ENCODE measurements around the gene C16orf82. TPM values are rescaled to one million over a fixed set of nuclear protein-coding genes. Genes with fewer than 3 reads are reported as not detected.

Gene C16orf82
- not detected in 2 replicates for total RNA-seq

DNA sequence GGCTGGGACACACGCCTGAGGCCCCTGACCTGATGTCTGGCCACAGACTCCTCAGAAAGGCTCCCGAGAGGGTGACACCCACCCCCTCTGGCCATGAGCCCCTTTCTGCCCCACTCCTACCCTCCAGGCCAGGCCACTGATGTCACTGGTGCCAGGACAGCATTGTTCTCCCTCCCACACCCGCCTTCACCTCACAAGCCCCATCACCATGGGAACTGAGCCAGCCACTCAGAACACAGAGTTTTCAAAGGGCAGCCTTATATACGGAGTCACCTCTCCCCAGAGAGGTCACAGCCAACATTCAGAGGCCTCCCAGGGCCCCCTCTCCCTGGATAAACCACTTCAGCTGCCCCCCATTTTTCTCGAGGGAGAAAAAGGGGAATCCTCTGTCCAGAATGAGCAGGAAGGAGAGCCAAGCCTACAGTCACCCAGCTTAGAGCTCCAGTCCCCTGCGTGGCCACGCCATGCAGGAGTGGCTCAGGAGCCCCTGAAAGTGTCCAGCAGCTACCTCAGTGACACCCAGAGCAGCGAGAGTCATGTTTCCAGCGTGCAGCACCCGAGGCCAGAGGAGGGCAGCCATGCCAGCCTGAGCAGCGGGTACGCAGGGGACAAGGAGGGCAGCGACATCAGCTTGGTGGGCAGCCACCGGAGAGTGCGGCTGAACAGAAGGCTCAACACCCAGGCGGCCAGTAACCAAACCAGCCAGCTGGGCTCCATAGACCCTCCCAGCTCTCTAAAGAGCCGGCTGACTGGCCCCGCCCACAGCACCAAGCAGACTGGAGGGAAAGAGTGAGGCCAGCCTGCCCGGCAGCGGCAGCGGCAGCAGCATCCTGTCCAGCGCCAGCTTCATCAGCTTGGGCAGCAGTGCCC lies at the start of gene C16orf82:
Gene C16orf82 (plus strand): TSS at position 260 of the 870 bp plus-strand sequence.

Other genes with a start within 250 kb of the C16orf82 start
- 1.4 and 3.1 TPM in 2 replicates for gene KDM8, start 136.6 kb downstream of the C16orf82 start, total RNA-seq
- 122 and 156 TPM in 2 replicates for gene NSMCE1, start 201.8 kb downstream of the C16orf82 start, total RNA-seq
- 27.9 and 39.1 TPM in 2 replicates for gene IL4R, start 247.0 kb downstream of the C16orf82 start, total RNA-seq

Data from regular cardiac myocyte (primary cell).